ENCODE data around the gene HSPA9.
A peak's percentile ranks its signal among the peaks of the same experiment; 100 is the strongest.

Gene HSPA9

GRCh38 chr5:138597661-138598400 is 22.6 kb upstream of the HSPA9 start (continued):
- TF ChIP-seq ZSCAN5A (tag by site-specific recombination; IDR thresholded peaks at IDR 0.05), result no peak
- TF ChIP-seq ZNF488 (tag by site-specific recombination; IDR thresholded peaks at IDR 0.05), result no peak
- no peak for TF ChIP-seq KLF17 (tag by site-specific recombination; IDR thresholded peaks at IDR 0.05)

- CTCF ChIA-PET, result interaction anchor here (0.5 to 4.0 kb wide), 5 partner anchors 10 to 924 kb away, joined by 3 to 22 read pairs (median 3); no protein-coding TSS in a partner anchor
- Histone ChIP-seq H3K9me3 (ENCODE audit: control insufficient read depth, insufficient read depth, low read depth, low read length) (no peaks in the 10 kb centered on the region), H3K27ac (ENCODE audit: extremely low read depth, low read depth, low read length) (no peak overlapping the region), H3K36me3 (ENCODE audit: control insufficient read depth in 2 of 2, insufficient read depth in 1 of 2, low read length in 2 of 2) (no peaks in the 10 kb centered on the region), H3K4me3 (ENCODE audit: low read depth, low read length) (no peak overlapping the region), H3K4me1 (ENCODE audit: control insufficient read depth, insufficient read depth, low read length) (no peaks in the 10 kb centered on the region)
- TF ChIP-seq EGR2 (tag by site-specific recombination; IDR thresholded peaks at IDR 0.05; ENCODE audit: low read depth) (peak; percentile 92), BCL11A (tag by site-specific recombination; IDR thresholded peaks at IDR 0.05; ENCODE audit: low read depth) (no peak), ZFHX2 (tag by site-specific recombination; conservative IDR thresholded peaks at IDR 0.05) (peak; percentile 81)
- POLR2A ChIA-PET, result no interaction called here
These were observed 21.1 kb upstream of the HSPA9 start for GRCh38 chr5:138596105-138596881.

- no peak overlapping the region for H3K27ac ChIP-seq (ENCODE audit: extremely low read depth, low read depth, low read length)
These were observed 20.1 kb upstream of the HSPA9 start for GRCh38 chr5:138595180-138595795.

More at GRCh38 chr5:138595180-138595795, 20.1 kb upstream of the HSPA9 start:
- H3K9me3 ChIP-seq (ENCODE audit: control insufficient read depth, insufficient read depth, low read depth, low read length), result no peaks in the 10 kb centered on the region
- no peaks in the 10 kb centered on the region for H3K36me3 ChIP-seq (ENCODE audit: control insufficient read depth in 2 of 2, insufficient read depth in 1 of 2, low read length in 2 of 2)
- no peak overlapping the region for H3K4me3 ChIP-seq (ENCODE audit: low read depth, low read length)
- TF ChIP-seq CTCF (tag by site-specific recombination; IDR thresholded peaks at IDR 0.05) (peak; percentile 30; the same call in 1 of the 2 replicates), ZNF544 (tag by site-specific recombination; IDR thresholded peaks at IDR 0.05) (no peak)
- no peaks in the 10 kb centered on the region for H3K4me1 ChIP-seq (ENCODE audit: control insufficient read depth, insufficient read depth, low read length)
- POLR2A ChIA-PET, result no interaction called here
- CTCF ChIA-PET, result interaction anchor here (0.6 to 2.6 kb wide), 10 partner anchors 9 to 925 kb away, joined by 3 to 17 read pairs (median 4); no protein-coding TSS in a partner anchor

Data from HEK293 (cell line).